Endothelial cell of umbilical vein (primary cell): ENCODE results near the gene PNLIPRP2.

ENCODE experiments used
- CTCF ChIP-seq, 2 donors: IDR thresholded peaks; 1 replicate in 1 of 2; 2 replicates in 1 of 2; pipeline ENCODE4 v1.5.1; 2011; ENCODE audit warnings: low read length in 2 of 2, mild to moderate bottlenecking in 2 of 2, moderate library complexity in 2 of 2, control low read depth in 1 of 2, inconsistent platforms in 1 of 2, low read depth in 1 of 2; ENCODE audit not compliant: insufficient read depth in 1 of 2; ENCODE audit errors: extremely low read depth in 1 of 2
- EZH2 ChIP-seq: IDR thresholded peaks from 2 replicates; pipeline ENCODE4 v1.6.1; 2012; ENCODE audit warnings: borderline replicate concordance, low read depth, mild to moderate bottlenecking, moderate library complexity, low read length, inconsistent platforms; ENCODE audit not compliant: severe bottlenecking
- POLR2A ChIP-seq: IDR thresholded peaks from 2 replicates; pipeline ENCODE4 v1.6.1; 2012; ENCODE audit warnings: low read depth, mild to moderate bottlenecking, control low read depth, low read length

GRCh38 chr10:116596062-116596461, 24.7 kb upstream of the PNLIPRP2 start:
- no peak for TF ChIP-seq CTCF (IDR thresholded peaks at IDR 0.05; ENCODE audit: extremely low read depth in 1 of 2, insufficient read depth in 1 of 2, low read depth in 1 of 2, low read length in 2 of 2)
- TF ChIP-seq POLR2A, result no peak
- TF ChIP-seq EZH2, result no peak
